SW 1271 (cell line): ENCODE results near the gene MFF.
"Not testable (repeated sequence)": the region's sequence is repeated elsewhere in the genome, so short reads cannot be mapped to it uniquely, and the experiment has no call there.

Source experiments
- DNase-seq, 2 experiments: peaks; one replicate each; lab custom pipeline; 2025; lab: John Stamatoyannopoulos, UW

Gene MFF

GRCh38 chr2:227377467-227378351, 52.7 kb downstream of the MFF start:
- no peak for DNase-seq

GRCh38 chr2:227378371-227378782, 53.3 kb downstream of the MFF start:
- DNase-seq, result no peak

GRCh38 chr2:227379095-227379494, 54.0 kb downstream of the MFF start, which contains the start of gene TM4SF20:
Gene TM4SF20 (minus strand): TSS chr2:227379306. CDS start chr2:227379268, 38 bp downstream.
- DNase-seq, result no peak

- DNase-seq, result not testable (repeated sequence)
These were observed 57.3 kb downstream of the MFF start for GRCh38 chr2:227382241-227382835.

GRCh38 chr2:227383686-227384085, 58.6 kb downstream of the MFF start:
- no peak for DNase-seq

GRCh38 chr2:227386630-227387029, 61.6 kb downstream of the MFF start:
- DNase-seq, result no peak

GRCh38 chr2:227387583-227387982, 62.5 kb downstream of the MFF start, which contains the start of gene SCYGR1:
Gene SCYGR1 (minus strand): TSS chr2:227387949. CDS start chr2:227387949, 0 bp downstream.
- not testable (repeated sequence) for DNase-seq

- DNase-seq, result peak in 1 of 2 experiments; percentile 22
These were observed 63.5 kb downstream of the MFF start for GRCh38 chr2:227388537-227389011.

GRCh38 chr2:227389231-227389630, 64.2 kb downstream of the MFF start:
- no peak for DNase-seq

- no peak for DNase-seq
These were observed 64.6 kb downstream of the MFF start for GRCh38 chr2:227389661-227390060.

- no peak for DNase-seq
These were observed 65.6 kb downstream of the MFF start for GRCh38 chr2:227390468-227391256.

GRCh38 chr2:227394401-227394800, 69.3 kb downstream of the MFF start:
- DNase-seq, result no peak

GRCh38 chr2:227395556-227395955, 70.5 kb downstream of the MFF start:
- DNase-seq, result no peak

- DNase-seq, result no peak
These were observed 72.5 kb downstream of the MFF start for GRCh38 chr2:227397562-227397961.

- DNase-seq, result no peak
These were observed 73.9 kb downstream of the MFF start for GRCh38 chr2:227398684-227399670.

- no peak for DNase-seq
These were observed 76.5 kb downstream of the MFF start for GRCh38 chr2:227401550-227401949.

GRCh38 chr2:227402321-227402720, 77.3 kb downstream of the MFF start:
- DNase-seq, result no peak

- no peak for DNase-seq
These were observed 77.9 kb downstream of the MFF start for GRCh38 chr2:227402959-227403358.

GRCh38 chr2:227404585-227405271, 79.7 kb downstream of the MFF start:
- DNase-seq, result no peak
